GM21737 (cell line): Measurements from ENCODE around the gene PCDHB13.

Source experiments
- ATAC-seq: cut with Tn5 transposase; IDR thresholded peaks from one replicate; pipeline ENCODE4 v1.9.1; 2021; ENCODE audit warnings: mild to moderate bottlenecking, moderate library complexity; ENCODE audit not compliant: unreplicated experiment

The PCDHB13 gene

GRCh38 chr5:141260458-141261237 is 46.9 kb downstream of the PCDHB13 start:
- no peak for ATAC-seq

GRCh38 chr5:141261238-141261546 is 47.5 kb downstream of the PCDHB13 start:
- ATAC-seq = no peak
